IMR-90 (cell line): Measurements from ENCODE around the gene GFOD2. TPM values are rescaled to one million over a fixed set of nuclear protein-coding genes. Genes with fewer than 3 reads are reported as not detected.

Experiments used
- ATAC-seq: fragments of 200-7000 bp; cut with Tn5 transposase; 2 replicates; pipeline ENCODE4 v1.9.1; 2020; ENCODE audit warnings: low read depth, mild to moderate bottlenecking, moderate library complexity
- BruUV-seq: library from RNA; stranded (reverse); fragments of 400-500 nt; replicated peaks from 2 replicates; lab custom pipeline; 2021; lab: Mats Ljungman, UMichigan
- CTCF ChIA-PET: fragments of 300-600 bp; formaldehyde crosslinking; extraction: SDS; loops from one replicate; lab custom pipeline; 2021; ENCODE audit warnings: antibody characterized with exemption; lab: Yijun Ruan, JAX
- POLR2A ChIA-PET: fragments of 300-600 bp; sonication (Branson Sonifier 250); formaldehyde crosslinking; loops from one replicate; lab custom pipeline; 2022; ENCODE audit warnings: antibody characterized with exemption; ENCODE audit not compliant: unreplicated experiment; lab: Charles Lee
- DNase-seq: peaks from one replicate; pipeline ENCODE4 v3.0.0; 2013
- H2AFZ ChIP-seq: replicated peaks from 2 replicates; pipeline ENCODE3; 2013; ENCODE audit warnings: low read length, mild to moderate bottlenecking; ENCODE audit not compliant: poor library complexity
- H2AK5ac ChIP-seq: 2 replicates; pipeline ENCODE4 v1.6.1; 2013; ENCODE audit warnings: low read depth, low read length, inconsistent platforms
- H2AK9ac ChIP-seq: replicated peaks from 2 replicates; pipeline ENCODE3; 2013; ENCODE audit warnings: mild to moderate bottlenecking, low read depth, low read length, moderate library complexity; ENCODE audit not compliant: poor library complexity
- H2BK120ac ChIP-seq: 2 replicates; pipeline ENCODE4 v1.6.1; 2013; ENCODE audit warnings: low read depth, low read length, inconsistent platforms
- H2BK15ac ChIP-seq: 3 replicates; pipeline ENCODE4 v1.6.1; 2013; ENCODE audit warnings: low read depth, low read length, inconsistent platforms
- H2BK20ac ChIP-seq: 2 replicates; pipeline ENCODE4 v1.6.1; 2013; ENCODE audit warnings: low read depth, mild to moderate bottlenecking, inconsistent platforms, low read length, moderate library complexity
- H2BK5ac ChIP-seq: 2 replicates; pipeline ENCODE4 v1.6.1; 2013; ENCODE audit warnings: mild to moderate bottlenecking, low read depth, low read length, inconsistent platforms; ENCODE audit not compliant: poor library complexity, severe bottlenecking
- H3K14ac ChIP-seq: replicated peaks from 2 replicates; pipeline ENCODE4 v1.6.1; 2013; ENCODE audit warnings: low read depth, low read length, inconsistent platforms
- H3K18ac ChIP-seq: 2 replicates; pipeline ENCODE4 v1.6.1; 2013; ENCODE audit warnings: low read depth, low read length, control low read depth
- H3K23ac ChIP-seq: 2 replicates; pipeline ENCODE4 v1.6.1; 2013; ENCODE audit warnings: low read depth, low read length, inconsistent platforms
- H3K27ac ChIP-seq: 2 replicates; pipeline ENCODE4 v1.5.1; 2013; ENCODE audit warnings: mild to moderate bottlenecking, control low read depth, low read length; ENCODE audit not compliant: insufficient read depth
- H3K27me3 ChIP-seq: 2 replicates; pipeline ENCODE4 v1.6.1; 2013; ENCODE audit warnings: low read length; ENCODE audit not compliant: control insufficient read depth, insufficient read depth
- H3K36me3 ChIP-seq: 2 replicates; pipeline ENCODE4 v1.6.1; 2013; ENCODE audit warnings: low read length, mixed read lengths; ENCODE audit not compliant: control insufficient read depth, insufficient read depth
- H3K4ac ChIP-seq: 2 replicates; pipeline ENCODE4 v1.6.1; 2013; ENCODE audit warnings: low read depth, low read length, inconsistent platforms
- H3K4me1 ChIP-seq: 2 replicates; pipeline ENCODE4 v1.6.1; 2013; ENCODE audit warnings: low read length, mixed read lengths; ENCODE audit not compliant: control insufficient read depth, insufficient read depth
- H3K4me2 ChIP-seq: 2 replicates; pipeline ENCODE4 v1.6.1; 2013; ENCODE audit warnings: low read depth, mild to moderate bottlenecking, control low read depth, low read length, moderate library complexity
- H3K4me3 ChIP-seq: 2 replicates; pipeline ENCODE4 v1.5.1; 2013; ENCODE audit warnings: low read depth, mild to moderate bottlenecking, control low read depth, low read length, moderate library complexity; ENCODE audit not compliant: insufficient read depth
- H3K56ac ChIP-seq: 2 replicates; pipeline ENCODE4 v1.6.1; 2013; ENCODE audit warnings: low read length, inconsistent platforms; ENCODE audit not compliant: insufficient read depth; ENCODE audit errors: extremely low read depth
- H3K79me1 ChIP-seq, 2 experiments: 2 replicates each; pipeline ENCODE4 v1.6.1; 2013; ENCODE audit warnings: low read length in 2 of 2, inconsistent platforms in 1 of 2, low read depth in 1 of 2
- H3K9ac ChIP-seq: 2 replicates; pipeline ENCODE4 v1.6.1; 2013; ENCODE audit warnings: low read depth, low read length, control low read depth
- H3K9me1 ChIP-seq: 2 replicates; pipeline ENCODE4 v1.6.1; 2013; ENCODE audit warnings: low read length, inconsistent platforms; ENCODE audit not compliant: insufficient read depth
- H3K9me3 ChIP-seq: 2 replicates; pipeline ENCODE4 v1.6.1; 2013; ENCODE audit warnings: low read length; ENCODE audit not compliant: control insufficient read depth, insufficient read depth
- H4K20me1 ChIP-seq: 2 replicates; pipeline ENCODE4 v1.6.1; 2013; ENCODE audit warnings: low read length, inconsistent platforms; ENCODE audit not compliant: insufficient read depth
- H4K5ac ChIP-seq: 2 replicates; pipeline ENCODE4 v1.6.1; 2013; ENCODE audit warnings: mild to moderate bottlenecking, low read depth, low read length, control low read depth
- H4K8ac ChIP-seq, 2 experiments: 2 replicates each; pipeline ENCODE4 v1.6.1; 2013; ENCODE audit warnings: low read depth in 2 of 2, low read length in 2 of 2, control low read depth in 1 of 2, inconsistent platforms in 1 of 2
- H4K91ac ChIP-seq: 2 replicates; pipeline ENCODE4 v1.6.1; 2013; ENCODE audit warnings: low read depth, low read length, inconsistent platforms; ENCODE audit not compliant: insufficient read depth
- BHLHE40 ChIP-seq: fragments of 150-350 bp; IDR thresholded peaks from 2 replicates; pipeline ENCODE4 v1.6.1; 2016; ENCODE audit warnings: mild to moderate bottlenecking, low read depth, low read length
- CEBPB ChIP-seq: IDR thresholded peaks from 2 replicates; pipeline ENCODE4 v1.6.1; 2012; ENCODE audit warnings: low read depth, low read length, improper control_type of control experiment
- FOS ChIP-seq: fragments of 150-350 bp; IDR thresholded peaks from 2 replicates; pipeline ENCODE4 v1.6.1; 2016; ENCODE audit warnings: low read depth, low read length
- MAFK ChIP-seq: IDR thresholded peaks from 2 replicates; pipeline ENCODE4 v1.6.1; 2012; ENCODE audit warnings: low read depth, low read length, improper control_type of control experiment
- MXI1 ChIP-seq: IDR thresholded peaks from 2 replicates; pipeline ENCODE4 v1.6.1; 2012; ENCODE audit warnings: low read depth, mild to moderate bottlenecking, low read length, moderate library complexity, borderline replicate concordance
- RAD21 ChIP-seq: IDR thresholded peaks from 2 replicates; pipeline ENCODE4 v1.6.1; 2012; ENCODE audit warnings: low read length, improper control_type of control experiment
- RCOR1 ChIP-seq: IDR thresholded peaks from 2 replicates; pipeline ENCODE4 v1.6.1; 2012; ENCODE audit warnings: mild to moderate bottlenecking, low read length, improper control_type of control experiment; ENCODE audit not compliant: insufficient replicate concordance
- WGBS, 2 experiments: methylation state at CpG; one replicate each; pipeline versions ENCODE4 v1.1.5 to v1.1.7; 2013; ENCODE audit warnings: missing lambda C conversion rate in 2 of 2; ENCODE audit not compliant: insufficient read length in 1 of 2; ENCODE audit errors: extremely low coverage in 2 of 2; 5-methylcytosine and 5-hydroxymethylcytosine counted together
- dilution Hi-C: fragments of 300-500 bp; cut with HindIII; formaldehyde crosslinking; loops from one replicate; pipeline ENCODE4 v1.14.3; 2018; ENCODE audit warnings: low sequenced_read_pairs; ENCODE audit not compliant: unreplicated experiment
- in situ Hi-C: fragments of 300-500 bp; cut with MboI; formaldehyde crosslinking; loops from 3 replicates; pipeline ENCODE4 v1.14.3; 2019; ENCODE audit warnings: low sequenced_read_pairs, inconsistent platforms, mixed read lengths
- intact Hi-C: fragments of 100-400 bp; cut with micrococcal nuclease; formaldehyde crosslinking; loops from 2 replicates; pipeline ENCODE4 v1.10.0; 2022
- polyA plus RNA-seq, 3 experiments: library from polyadenylated mRNA; depleted of rRNA; stranded (reverse); fragments of >200 nt; gene quantifications; 2 replicates each; pipeline ENCODE4 v1.2.3, GENCODE V29; 2012; ENCODE audit warnings: low replicate concordance in 1 of 3
- total RNA-seq: library from RNA; depleted of rRNA; stranded (reverse); fragments of >200 nt; gene quantifications from 2 replicates; pipeline ENCODE4 v1.2.3, GENCODE V29; 2012
- TF ChIP-seq, protein P1 (sequence below): fragments of 150-350 bp; IDR thresholded peaks from 2 replicates; pipeline ENCODE4 v1.6.1; 2017; ENCODE audit warnings: mild to moderate bottlenecking, antibody characterized with exemption, low read length, low read depth
- TF ChIP-seq, protein P2 (sequence below): fragments of 150-350 bp; IDR thresholded peaks from 2 replicates; pipeline ENCODE4 v1.6.1; 2016; ENCODE audit warnings: low read depth, mild to moderate bottlenecking, low read length, moderate library complexity, borderline replicate concordance

GFOD2 gene
- total and polyA plus RNA-seq, 2 of the 4 experiments (the other 2 are of a cell fraction), result 12.3 to 18.1 TPM

DNA sequence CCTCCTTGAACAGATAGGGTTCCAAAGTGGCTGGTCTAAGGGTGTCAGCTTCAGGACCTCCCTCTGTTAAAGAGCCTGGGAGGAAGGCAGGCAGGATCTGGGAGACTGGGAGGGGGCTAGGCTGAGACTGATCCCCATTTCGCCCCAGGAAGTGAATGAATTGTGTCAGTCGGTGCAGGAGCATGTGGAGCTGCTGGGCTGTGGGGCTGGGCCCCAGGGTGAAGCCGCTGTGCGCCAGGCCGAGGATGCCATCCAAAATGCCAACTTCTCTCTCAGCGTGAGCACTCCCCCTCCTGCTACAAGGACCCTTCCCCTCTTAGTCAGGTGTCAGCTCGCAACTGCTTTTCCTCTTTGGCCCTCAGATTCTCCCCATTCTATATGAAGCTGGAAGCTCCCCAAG lies 68.1 kb downstream of the GFOD2 start:
- no peak overlapping the region for H3K4ac ChIP-seq
- H4K8ac ChIP-seq, result no peak overlapping the region
- no peak overlapping the region for H3K56ac ChIP-seq
- H4K20me1 ChIP-seq, result peaks cover 9% of the 10 kb centered on the region
- no peak overlapping the region for H3K27ac ChIP-seq
- H3K9me3 ChIP-seq, result no peaks in the 10 kb centered on the region
- dilution Hi-C loops (no loop called here), in situ Hi-C loops (no loop called here), intact Hi-C loops (no loop called here)
- no peak overlapping the region for H3K9ac ChIP-seq
- DNase-seq, result no peak
- H2AK9ac ChIP-seq, result no peak overlapping the region
- H2AK5ac ChIP-seq, result no peak overlapping the region
- no peak overlapping the region for H3K14ac ChIP-seq
- POLR2A ChIA-PET, result no interaction called here
- no peak overlapping the region for H2BK20ac ChIP-seq
- H3K4me2 ChIP-seq, result no peak overlapping the region
- H3K27me3 ChIP-seq, result peaks cover 62% of the 10 kb centered on the region
- no peak overlapping the region for H4K5ac ChIP-seq
- BruUV-seq, result no TSS peak
- H3K4me1 ChIP-seq, result peaks cover 4% of the 10 kb centered on the region; the same call in 1 of the 2 replicates
- H2BK120ac ChIP-seq, result no peak overlapping the region
- no peak for ATAC-seq
- H2BK15ac ChIP-seq, result no peak overlapping the region
- no peak overlapping the region for H3K18ac ChIP-seq
- H3K23ac ChIP-seq, result no peak overlapping the region
- H3K9me1 ChIP-seq, result peaks cover 3% of the 10 kb centered on the region; the same call in 1 of the 2 replicates
- WGBS, 2 experiments, result 70% methylated on average over 4 of the region's 7 CpGs; no CpG with 5 or more reads in 1 of the 2 experiments
- H3K36me3 ChIP-seq, result no peaks in the 10 kb centered on the region
- no peaks in the 10 kb centered on the region for H3K79me1 ChIP-seq
- TF ChIP-seq BHLHE40, result no peak
- TF ChIP-seq MXI1, result no peak
- TF ChIP-seq, protein P1, sequence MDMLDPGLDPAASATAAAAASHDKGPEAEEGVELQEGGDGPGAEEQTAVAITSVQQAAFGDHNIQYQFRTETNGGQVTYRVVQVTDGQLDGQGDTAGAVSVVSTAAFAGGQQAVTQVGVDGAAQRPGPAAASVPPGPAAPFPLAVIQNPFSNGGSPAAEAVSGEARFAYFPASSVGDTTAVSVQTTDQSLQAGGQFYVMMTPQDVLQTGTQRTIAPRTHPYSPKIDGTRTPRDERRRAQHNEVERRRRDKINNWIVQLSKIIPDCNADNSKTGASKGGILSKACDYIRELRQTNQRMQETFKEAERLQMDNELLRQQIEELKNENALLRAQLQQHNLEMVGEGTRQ, result no peak
- TF ChIP-seq RAD21, result no peak
- TF ChIP-seq MAFK, result no peak
- TF ChIP-seq FOS, result no peak
- no peak for TF ChIP-seq RCOR1
- TF ChIP-seq CEBPB, result no peak
- TF ChIP-seq, protein P2, sequence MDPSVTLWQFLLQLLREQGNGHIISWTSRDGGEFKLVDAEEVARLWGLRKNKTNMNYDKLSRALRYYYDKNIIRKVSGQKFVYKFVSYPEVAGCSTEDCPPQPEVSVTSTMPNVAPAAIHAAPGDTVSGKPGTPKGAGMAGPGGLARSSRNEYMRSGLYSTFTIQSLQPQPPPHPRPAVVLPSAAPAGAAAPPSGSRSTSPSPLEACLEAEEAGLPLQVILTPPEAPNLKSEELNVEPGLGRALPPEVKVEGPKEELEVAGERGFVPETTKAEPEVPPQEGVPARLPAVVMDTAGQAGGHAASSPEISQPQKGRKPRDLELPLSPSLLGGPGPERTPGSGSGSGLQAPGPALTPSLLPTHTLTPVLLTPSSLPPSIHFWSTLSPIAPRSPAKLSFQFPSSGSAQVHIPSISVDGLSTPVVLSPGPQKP, result no peak
- no peak overlapping the region for H2BK5ac ChIP-seq
- no peak overlapping the region for H2AFZ ChIP-seq
- CTCF ChIA-PET, result interaction anchor here (1.4 kb wide), 1 partner anchor 130 kb away, joined by 5 read pairs; no protein-coding TSS in a partner anchor
- no peak overlapping the region for H4K91ac ChIP-seq
- no peak overlapping the region for H3K4me3 ChIP-seq
